Endodermal cell (in vitro differentiated cells): ENCODE data around the gene RAPH1. TPM values are rescaled to one million over a fixed set of nuclear protein-coding genes. Genes with fewer than 3 reads are reported as not detected.

ENCODE experiments used
- DNase-seq: peaks from one replicate; pipeline ENCODE4 v3.0.0-alpha.2; 2017
- H3K27ac ChIP-seq: 2 replicates; pipeline ENCODE4 v1.5.1; 2013; ENCODE audit warnings: mild to moderate bottlenecking, low read depth, low read length, moderate library complexity
- H3K27me3 ChIP-seq: 2 replicates; pipeline ENCODE4 v1.6.1; 2013; ENCODE audit warnings: mild to moderate bottlenecking, low read length, moderate library complexity; ENCODE audit not compliant: insufficient read depth, control insufficient read depth, poor library complexity, severe bottlenecking
- H3K36me3 ChIP-seq: 2 replicates; pipeline ENCODE4 v1.7.0; 2013; ENCODE audit warnings: mild to moderate bottlenecking, low read length, moderate library complexity; ENCODE audit not compliant: control insufficient read depth, insufficient read depth
- H3K4me1 ChIP-seq: one replicate; pipeline ENCODE4 v1.7.0; 2013; ENCODE audit warnings: low read length; ENCODE audit not compliant: control insufficient read depth, insufficient read depth
- H3K4me3 ChIP-seq: 2 replicates; pipeline ENCODE4 v1.5.1; 2013; ENCODE audit warnings: mild to moderate bottlenecking, low read length, moderate library complexity
- H3K9ac ChIP-seq: 2 replicates; pipeline ENCODE4 v1.6.1; 2013; ENCODE audit warnings: mild to moderate bottlenecking, low read length, moderate library complexity; ENCODE audit not compliant: poor library complexity, severe bottlenecking; ENCODE audit errors: extremely low read depth
- H3K9me3 ChIP-seq: 2 replicates; pipeline ENCODE4 v1.6.1; 2013; ENCODE audit warnings: mild to moderate bottlenecking, low read length, moderate library complexity; ENCODE audit not compliant: control insufficient read depth
- H3K27ac Mint-ChIP-seq: 2 replicates; pipeline ENCODE4 v1.8.0; 2020; ENCODE audit warnings: mixed read lengths
- H3K27me3 Mint-ChIP-seq: 2 replicates; pipeline ENCODE4 v1.8.0; 2021; ENCODE audit warnings: mild to moderate bottlenecking, mixed read lengths; ENCODE audit not compliant: insufficient read depth
- H3K36me3 Mint-ChIP-seq: 2 replicates; pipeline ENCODE4 v1.8.0; 2020; ENCODE audit warnings: low read depth, mixed read lengths
- H3K4me1 Mint-ChIP-seq: 2 replicates; pipeline ENCODE4 v1.8.0; 2020; ENCODE audit warnings: mixed read lengths
- H3K4me3 Mint-ChIP-seq: 2 replicates; pipeline ENCODE4 v1.8.0; 2020; ENCODE audit warnings: mild to moderate bottlenecking, moderate library complexity, mixed read lengths
- H3K9me3 Mint-ChIP-seq: 2 replicates; pipeline ENCODE4 v1.8.0; 2020; ENCODE audit warnings: mild to moderate bottlenecking, mixed read lengths
- WGBS, 2 experiments: methylation state at CpG; one replicate each; pipeline versions ENCODE4 v1.1.5 to v1.1.7; 2013; ENCODE audit warnings: missing lambda C conversion rate in 2 of 2, mixed read lengths in 1 of 2; ENCODE audit not compliant: insufficient coverage in 1 of 2, insufficient read length in 1 of 2; 5-methylcytosine and 5-hydroxymethylcytosine counted together
- total RNA-seq, 2 donors: library from RNA; stranded (reverse); fragmentation: NEBNext Ultra II Directional in 1 of 2; extraction: Animal tissue kit (Norgen Biotek cat#: 25700) in 1 of 2; gene quantifications; 2 replicates in 1 of 2; 3 replicates in 1 of 2; pipeline ENCODE4 v1.2.1, GENCODE V29; 2021
- TF ChIP-seq, protein P1 (sequence below): fragments of 200-600 bp; sonication (generic); conservative IDR thresholded peaks from 2 replicates; pipeline ENCODE4 v1.5.0; 2021; ENCODE audit warnings: antibody characterized with exemption, mild to moderate bottlenecking

RAPH1 gene
- total RNA-seq, 2 donors from 2014 or later: 23.5 to 24.6 TPM

DNA sequence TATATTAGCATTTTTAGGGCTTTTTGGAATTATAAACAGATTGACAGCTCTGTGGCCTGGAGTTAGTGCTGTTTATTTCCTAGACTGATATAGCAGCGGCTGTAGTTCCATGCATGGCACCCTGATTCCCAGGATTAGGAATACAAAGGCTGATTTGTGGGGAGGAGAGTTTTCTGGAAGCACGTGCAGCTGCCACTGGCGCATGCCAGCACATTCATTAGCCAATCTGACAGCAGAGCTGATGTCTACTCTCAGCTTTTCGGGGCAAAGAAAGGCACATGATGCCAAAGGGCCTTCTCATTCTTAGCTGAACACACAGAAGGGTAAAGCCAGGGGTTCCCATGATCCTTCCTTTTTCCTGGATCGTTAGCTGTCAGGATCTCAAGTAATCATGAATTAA lies 45.7 kb upstream of the RAPH1 start:
- DNase-seq: no peak
- Histone ChIP-seq H3K4me3 (no peak overlapping the region), H3K27me3 (peaks cover 11% of the 10 kb centered on the region), H3K27ac (no peak overlapping the region), H3K4me1 (peaks cover 10% of the 10 kb centered on the region), H3K9ac (no peak overlapping the region), H3K36me3 (no peaks in the 10 kb centered on the region), H3K9me3 (no peaks in the 10 kb centered on the region)
- peaks cover 8% of the 10 kb centered on the region for H3K27me3 Mint-ChIP-seq
- no peaks in the 10 kb centered on the region for H3K9me3 Mint-ChIP-seq
- H3K27ac Mint-ChIP-seq: no peak overlapping the region
- TF ChIP-seq, protein P1, sequence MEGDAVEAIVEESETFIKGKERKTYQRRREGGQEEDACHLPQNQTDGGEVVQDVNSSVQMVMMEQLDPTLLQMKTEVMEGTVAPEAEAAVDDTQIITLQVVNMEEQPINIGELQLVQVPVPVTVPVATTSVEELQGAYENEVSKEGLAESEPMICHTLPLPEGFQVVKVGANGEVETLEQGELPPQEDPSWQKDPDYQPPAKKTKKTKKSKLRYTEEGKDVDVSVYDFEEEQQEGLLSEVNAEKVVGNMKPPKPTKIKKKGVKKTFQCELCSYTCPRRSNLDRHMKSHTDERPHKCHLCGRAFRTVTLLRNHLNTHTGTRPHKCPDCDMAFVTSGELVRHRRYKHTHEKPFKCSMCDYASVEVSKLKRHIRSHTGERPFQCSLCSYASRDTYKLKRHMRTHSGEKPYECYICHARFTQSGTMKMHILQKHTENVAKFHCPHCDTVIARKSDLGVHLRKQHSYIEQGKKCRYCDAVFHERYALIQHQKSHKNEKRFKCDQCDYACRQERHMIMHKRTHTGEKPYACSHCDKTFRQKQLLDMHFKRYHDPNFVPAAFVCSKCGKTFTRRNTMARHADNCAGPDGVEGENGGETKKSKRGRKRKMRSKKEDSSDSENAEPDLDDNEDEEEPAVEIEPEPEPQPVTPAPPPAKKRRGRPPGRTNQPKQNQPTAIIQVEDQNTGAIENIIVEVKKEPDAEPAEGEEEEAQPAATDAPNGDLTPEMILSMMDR: no peak
- no peaks in the 10 kb centered on the region for H3K36me3 Mint-ChIP-seq
- H3K4me1 Mint-ChIP-seq: peaks cover 32% of the 10 kb centered on the region
- 71 to 76% methylated on average over 4 to 5 of the region's 5 CpGs for WGBS, 2 experiments
- H3K4me3 Mint-ChIP-seq: no peak overlapping the region

GRCh38 chr2:203579730-203580129 lies 44.6 kb upstream of the RAPH1 start:
- no peaks in the 10 kb centered on the region for H3K9me3 Mint-ChIP-seq
- peak overlapping the region; percentile 66 for H3K4me3 ChIP-seq
- no peak overlapping the region for H3K27ac ChIP-seq
- 73 to 83% methylated on average over 2 of the region's 2 CpGs for WGBS, 2 experiments
- no peak overlapping the region for H3K4me3 Mint-ChIP-seq
- no peaks in the 10 kb centered on the region for H3K36me3 Mint-ChIP-seq
- TF ChIP-seq, protein P1: no peak
- no peaks in the 10 kb centered on the region for H3K36me3 ChIP-seq
- H3K27me3 ChIP-seq: peaks cover 19% of the 10 kb centered on the region
- H3K9ac ChIP-seq: no peak overlapping the region
- peaks cover 11% of the 10 kb centered on the region for H3K27me3 Mint-ChIP-seq
- H3K4me1 ChIP-seq: peaks cover 10% of the 10 kb centered on the region
- peaks cover 32% of the 10 kb centered on the region for H3K4me1 Mint-ChIP-seq
- DNase-seq: peak; percentile 53
- H3K9me3 ChIP-seq: no peaks in the 10 kb centered on the region
- peak overlapping the region; percentile 21 for H3K27ac Mint-ChIP-seq

DNA sequence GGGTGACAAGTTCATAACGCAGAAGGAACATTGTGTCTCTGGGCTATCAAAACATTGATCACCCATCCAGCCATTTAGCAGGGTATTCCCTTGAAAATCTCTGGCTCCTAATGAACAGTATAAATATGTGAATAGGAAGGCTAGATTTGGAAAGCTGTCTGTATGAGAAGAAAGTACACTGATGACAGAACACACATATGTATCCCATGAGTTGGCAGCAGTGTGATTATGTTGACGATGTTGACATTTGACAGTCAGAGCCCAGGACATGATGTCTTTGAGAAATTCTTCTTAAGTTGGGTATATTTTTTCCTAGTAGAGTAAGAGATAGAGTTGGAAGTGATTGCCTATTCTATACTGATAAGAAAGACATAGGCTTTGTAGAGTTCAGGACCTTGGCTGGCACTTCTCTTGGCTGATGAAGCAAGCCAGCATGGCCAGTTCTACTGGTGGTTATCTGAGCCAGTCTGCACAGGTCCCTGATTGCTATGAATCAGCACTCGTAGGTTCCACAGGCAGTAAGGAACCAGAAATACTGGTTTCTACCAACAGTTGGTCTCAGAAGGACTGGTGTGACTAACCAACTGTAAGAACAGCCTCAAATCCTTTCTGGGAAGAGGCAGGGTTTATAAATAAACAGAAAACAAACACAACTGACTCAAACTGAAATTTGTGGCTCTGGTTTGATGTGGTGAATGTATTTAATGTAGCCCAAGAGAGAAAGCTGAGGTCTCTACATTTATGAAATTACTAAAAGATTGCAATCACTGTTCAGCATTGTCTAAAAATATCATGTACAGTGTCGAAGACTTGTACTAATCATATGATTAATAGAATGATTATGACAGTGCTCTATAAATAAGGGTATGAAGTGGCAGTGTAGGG lies 43.9 kb upstream of the RAPH1 start:
- 92 to 96% methylated on average over 4 of the region's 4 CpGs for WGBS, 2 experiments
- Mint-ChIP-seq H3K9me3 (no peaks in the 10 kb centered on the region), H3K27ac (peak overlapping the region; percentile 21), H3K27me3 (peaks cover 13% of the 10 kb centered on the region), H3K4me3 (no peak overlapping the region), H3K4me1 (peaks cover 32% of the 10 kb centered on the region), H3K36me3 (no peaks in the 10 kb centered on the region)
- no peak overlapping the region for H3K27ac ChIP-seq
- H3K9ac ChIP-seq: no peak overlapping the region
- TF ChIP-seq, protein P1: no peak
- H3K27me3 ChIP-seq: peaks cover 19% of the 10 kb centered on the region
- peaks cover 10% of the 10 kb centered on the region for H3K4me1 ChIP-seq
- H3K4me3 ChIP-seq: peak overlapping the region; percentile 66
- DNase-seq: peak; percentile 69
- H3K9me3 ChIP-seq: no peaks in the 10 kb centered on the region
- no peaks in the 10 kb centered on the region for H3K36me3 ChIP-seq
